Stimulated activated CD8-positive, alpha-beta memory T cell treated with anti-CD3 and anti-CD28 coated beads, Interleukin-15, amount 100 ng/mL, for 4 hours (primary cell): ENCODE measurements around the gene INPP5A.
"Not testable (repeated sequence)": the region's sequence is repeated elsewhere in the genome, so short reads cannot be mapped to it uniquely, and the experiment has no call there.

ENCODE experiments used
- DNase-seq, 2 donors: peaks; one replicate each; pipeline ENCODE4 v3.0.0-alpha.2; 2020; ENCODE audit warnings: low read depth in 2 of 2

Gene INPP5A

DNA sequence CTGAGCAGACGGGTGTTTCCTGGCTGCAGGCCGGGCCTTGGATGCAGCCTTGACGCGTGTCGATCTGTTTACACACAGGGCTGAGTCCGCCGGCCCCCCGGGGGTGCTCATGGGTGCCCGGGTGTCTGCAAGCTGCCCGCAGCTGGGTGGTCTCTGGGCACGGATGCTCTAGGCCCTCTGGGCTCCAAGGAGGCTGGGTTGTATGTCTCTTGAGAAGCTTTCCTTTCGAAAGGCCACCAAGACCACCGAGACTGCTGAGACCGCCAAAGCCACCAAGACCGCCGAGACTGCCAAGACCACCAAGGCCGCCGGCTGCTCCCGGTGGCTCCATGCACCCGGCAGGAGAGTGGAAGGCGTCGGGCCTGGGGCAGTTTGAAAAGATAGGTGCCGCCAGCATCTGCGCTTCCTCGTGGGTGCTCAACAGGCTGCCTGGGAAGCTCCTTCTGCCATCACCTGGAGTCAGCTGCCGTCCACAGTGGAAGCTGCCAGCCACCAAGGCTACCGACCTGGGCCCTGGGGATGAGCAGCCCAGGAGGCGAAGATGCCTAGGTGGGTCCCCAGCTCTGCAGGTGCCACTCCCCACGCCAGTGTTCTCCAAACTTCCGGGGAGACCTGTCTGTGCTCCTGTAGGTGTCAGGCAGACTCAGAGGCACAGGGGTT, 121.1 kb downstream of the INPP5A start:
- DNase-seq: no peak

DNA sequence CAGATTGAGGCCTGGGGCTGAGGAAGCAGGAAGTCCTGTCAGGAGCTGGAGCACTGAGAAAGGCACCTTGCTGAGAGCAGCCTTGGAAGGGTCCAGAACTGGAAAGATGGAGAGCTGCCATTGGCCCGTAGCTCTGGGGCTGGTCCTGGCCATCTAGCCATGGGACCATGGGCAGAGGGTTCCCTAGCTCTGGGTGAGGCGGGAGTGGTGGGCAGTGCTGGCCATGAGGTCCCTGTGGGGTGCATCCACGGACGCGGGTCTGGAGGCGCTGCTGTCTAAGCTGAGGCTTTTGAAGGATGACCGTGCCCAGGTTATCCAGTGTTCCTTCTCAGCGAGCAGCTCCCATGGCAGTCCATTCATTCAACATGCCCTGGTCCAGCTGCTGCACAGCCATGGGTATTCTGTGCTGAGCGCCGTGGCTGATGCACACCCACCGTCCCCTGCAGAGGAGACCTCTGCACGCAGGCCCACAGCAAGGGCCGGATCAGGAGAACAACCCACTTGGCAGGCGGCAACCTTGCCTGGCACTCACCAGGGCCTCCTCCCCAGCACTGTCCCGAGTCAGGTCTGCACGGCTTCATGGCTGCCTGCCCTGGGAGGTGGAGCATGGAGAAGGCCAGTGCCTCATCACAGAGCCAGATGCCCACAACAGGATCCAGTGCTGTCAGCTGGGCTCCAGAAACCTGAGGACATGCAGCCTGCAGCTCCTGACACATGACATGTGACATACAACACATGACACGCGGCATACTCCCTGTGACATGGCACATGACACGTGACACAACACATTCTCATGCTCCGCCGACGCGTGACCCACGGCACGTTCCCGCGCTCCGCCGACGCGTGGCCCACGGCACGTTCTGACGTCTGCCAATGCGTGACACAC, 121.9 kb downstream of the INPP5A start:
- DNase-seq: no peak

DNA sequence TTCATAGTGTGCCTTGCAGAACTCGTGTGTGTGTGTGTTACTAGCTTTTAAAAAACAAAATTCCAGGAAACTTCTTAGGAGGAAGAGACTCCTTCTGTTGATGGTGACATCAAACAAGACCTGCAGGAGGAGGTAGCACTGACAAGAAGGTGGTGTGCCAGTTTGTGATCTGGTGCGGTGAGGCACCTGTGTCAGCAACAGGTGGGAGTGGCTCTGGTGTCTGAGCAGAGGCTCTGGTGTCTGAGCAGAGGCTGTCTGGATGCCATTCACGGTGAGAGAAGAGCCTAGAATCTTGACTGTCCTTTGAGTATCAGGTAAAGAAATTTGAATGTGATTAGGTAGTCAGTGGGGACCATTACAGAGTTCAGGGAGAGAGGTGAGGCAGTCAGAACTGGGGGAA, 122.8 kb downstream of the INPP5A start:
- no peak for DNase-seq

DNA sequence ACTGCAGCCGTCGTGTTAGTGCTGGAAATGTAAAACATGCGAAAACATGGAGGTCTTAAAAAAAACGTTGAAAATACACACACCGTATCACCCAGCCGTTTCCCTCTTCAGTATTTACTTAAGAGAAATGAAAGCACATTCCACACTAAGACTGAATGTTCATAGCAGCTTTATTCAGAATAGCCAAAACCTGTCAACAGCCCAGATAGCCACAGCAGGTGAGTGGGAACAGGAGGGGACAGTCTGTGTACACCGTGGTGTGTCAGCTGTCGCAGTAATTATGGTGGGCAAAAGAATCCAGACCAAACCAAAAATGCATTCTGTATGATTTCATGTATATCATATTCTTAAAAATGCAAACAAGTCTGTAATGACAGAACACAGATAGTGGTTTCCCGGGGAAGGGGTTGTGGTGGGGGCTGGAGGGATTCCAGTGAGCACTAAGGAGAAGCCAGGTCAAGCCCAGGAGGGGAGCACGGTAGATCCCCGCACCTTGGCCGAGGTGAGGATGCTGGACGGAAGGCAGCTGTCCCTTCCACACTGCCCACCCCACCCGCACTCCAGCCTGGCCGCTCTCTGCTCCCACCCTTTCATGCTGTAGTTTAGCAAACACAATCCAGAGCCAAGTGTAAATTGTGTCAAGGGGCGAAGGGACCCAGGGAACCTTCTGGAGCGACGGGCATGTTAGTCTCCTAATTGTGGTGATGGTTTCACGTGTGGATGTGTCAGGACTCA, 124.8 kb downstream of the INPP5A start:
- DNase-seq: no peak

DNA sequence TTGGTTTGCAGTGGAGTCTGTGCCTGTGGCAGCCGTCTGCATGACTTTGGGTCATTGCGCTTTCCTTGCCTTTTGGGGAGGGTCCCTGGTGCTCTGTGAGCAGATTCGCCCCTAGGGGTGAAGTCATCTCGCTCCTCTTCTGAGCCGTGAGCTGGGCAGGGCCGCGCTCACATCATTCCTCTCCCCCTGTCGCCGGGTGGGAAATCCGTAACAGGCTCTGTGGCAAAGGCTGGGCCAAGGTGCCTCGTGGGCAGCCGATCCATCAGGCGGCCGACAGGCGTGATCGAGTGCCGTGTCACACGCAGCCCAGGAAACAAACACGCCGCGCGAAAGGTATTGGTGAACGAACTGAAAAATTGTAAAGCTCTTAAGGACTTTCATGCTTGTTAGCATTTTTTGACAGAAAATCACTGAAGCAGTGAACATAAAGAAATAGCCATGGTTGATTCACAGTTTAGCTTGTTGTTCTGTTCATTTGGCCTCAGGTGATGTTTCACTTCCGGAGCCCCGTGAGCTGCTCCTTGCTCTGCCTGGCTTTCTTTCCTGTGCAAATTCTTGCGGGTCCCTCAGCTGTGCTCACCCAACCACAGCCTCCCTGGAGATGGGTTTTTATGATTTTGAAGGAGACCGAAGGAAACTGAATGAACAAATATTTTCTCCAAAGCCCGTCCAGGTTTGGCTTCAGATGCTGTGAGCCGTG, 126.2 kb downstream of the INPP5A start:
- no peak for DNase-seq

DNA sequence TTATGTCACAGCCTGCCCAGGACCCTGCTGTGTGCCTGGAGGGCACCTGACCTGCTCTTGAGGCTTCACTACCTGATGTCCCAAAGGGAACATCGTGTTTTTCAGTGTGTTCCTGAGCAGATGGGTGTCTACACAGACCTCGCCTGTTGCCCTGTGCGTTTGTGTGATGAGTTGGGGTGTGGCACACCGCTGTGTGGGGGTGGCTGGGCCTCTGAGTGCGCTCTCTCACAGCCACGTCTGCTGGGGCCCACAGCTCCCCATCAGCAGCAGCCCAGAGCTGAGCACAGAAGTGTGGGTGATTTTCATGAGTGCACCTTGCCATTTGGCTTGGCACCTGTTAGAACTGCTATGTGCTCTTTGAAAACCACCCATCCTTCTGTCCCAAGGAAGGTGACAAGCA, 126.8 kb downstream of the INPP5A start:
- no peak for DNase-seq

DNA sequence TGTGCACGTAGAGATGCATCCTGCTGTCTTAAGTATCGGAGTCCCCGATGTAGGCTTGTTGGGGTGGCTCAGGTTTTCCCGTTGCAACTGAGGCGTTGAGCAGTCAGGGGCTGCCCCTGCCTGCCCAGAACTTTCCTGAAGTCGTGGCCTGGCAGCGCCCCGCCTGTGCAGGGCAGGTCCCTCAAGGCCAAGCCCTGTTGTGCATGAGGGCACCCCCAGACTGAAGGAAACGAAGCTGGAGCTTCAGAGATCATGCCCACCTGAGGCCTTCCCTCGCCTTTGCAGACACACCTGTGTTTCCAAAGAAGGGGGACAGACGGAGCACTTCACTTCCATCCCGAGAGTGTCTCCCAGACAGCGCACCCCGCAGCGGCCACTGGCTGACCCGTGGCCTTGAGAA, 127.3 kb downstream of the INPP5A start:
- no peak for DNase-seq

DNA sequence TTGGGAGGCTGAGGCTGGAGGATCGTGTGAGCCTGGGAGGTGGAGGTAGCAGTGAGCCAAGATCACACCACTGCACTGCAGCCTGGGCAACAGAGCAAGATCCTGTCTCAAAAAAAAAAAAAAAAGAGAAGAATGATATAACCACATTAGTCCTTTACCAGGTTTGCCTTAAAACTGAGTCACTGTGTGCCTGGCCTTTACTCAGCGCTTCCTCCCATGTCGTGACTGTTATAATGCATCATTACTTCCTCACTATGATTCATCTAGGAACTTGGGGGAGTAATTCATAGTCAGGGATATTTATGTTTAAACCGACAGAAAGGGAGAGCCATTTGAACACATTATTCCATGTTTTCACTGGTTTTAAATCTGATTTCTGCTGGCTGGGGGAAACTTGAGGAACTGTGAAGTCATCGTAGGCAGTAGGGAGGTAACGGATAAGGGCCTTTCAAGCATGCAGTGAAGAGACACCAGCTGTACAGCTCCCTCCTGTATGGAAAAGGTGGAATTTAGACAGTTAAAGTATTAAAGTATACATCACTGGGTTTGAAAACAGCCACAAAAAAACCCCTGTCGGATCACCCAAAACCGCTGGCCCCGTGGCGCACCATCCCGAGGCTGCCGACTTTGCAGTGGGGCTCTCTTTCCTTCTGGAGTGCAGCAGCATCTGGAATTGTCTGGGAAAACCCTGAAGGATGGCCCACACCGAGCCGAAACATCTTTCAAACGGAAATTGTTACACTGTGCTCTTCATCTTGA, 128.5 kb downstream of the INPP5A start:
- no peak for DNase-seq

DNA sequence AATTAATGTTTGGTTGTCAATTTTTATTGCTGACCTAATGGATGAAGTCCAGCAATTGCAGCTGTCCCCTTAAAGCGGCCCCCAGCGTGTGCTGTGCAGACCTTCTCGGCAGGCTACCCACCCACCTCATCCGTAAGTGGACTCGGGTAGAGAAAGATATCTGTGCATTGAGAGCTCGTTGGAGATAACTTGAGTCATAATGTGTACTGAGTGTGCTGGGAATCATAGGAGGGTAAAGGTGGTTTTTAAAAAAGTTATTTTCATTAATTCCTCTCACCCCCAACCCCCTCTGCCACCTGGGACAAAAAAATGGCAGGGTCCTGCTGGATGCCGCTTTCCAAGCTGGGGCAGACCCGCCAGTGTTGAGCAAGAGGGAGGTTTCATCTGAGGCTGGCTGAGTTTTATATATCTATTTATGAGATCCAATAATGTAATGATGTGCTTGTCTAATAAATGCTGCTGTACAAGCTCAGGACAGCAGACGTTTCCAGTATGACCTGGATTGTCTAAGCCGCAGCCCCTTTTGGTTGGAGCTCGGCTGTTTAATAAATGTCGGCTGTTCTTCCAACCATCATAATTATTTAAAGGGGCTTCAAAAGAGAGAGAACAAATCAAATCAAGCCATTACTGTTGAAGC, 129.2 kb downstream of the INPP5A start:
- DNase-seq: no peak

DNA sequence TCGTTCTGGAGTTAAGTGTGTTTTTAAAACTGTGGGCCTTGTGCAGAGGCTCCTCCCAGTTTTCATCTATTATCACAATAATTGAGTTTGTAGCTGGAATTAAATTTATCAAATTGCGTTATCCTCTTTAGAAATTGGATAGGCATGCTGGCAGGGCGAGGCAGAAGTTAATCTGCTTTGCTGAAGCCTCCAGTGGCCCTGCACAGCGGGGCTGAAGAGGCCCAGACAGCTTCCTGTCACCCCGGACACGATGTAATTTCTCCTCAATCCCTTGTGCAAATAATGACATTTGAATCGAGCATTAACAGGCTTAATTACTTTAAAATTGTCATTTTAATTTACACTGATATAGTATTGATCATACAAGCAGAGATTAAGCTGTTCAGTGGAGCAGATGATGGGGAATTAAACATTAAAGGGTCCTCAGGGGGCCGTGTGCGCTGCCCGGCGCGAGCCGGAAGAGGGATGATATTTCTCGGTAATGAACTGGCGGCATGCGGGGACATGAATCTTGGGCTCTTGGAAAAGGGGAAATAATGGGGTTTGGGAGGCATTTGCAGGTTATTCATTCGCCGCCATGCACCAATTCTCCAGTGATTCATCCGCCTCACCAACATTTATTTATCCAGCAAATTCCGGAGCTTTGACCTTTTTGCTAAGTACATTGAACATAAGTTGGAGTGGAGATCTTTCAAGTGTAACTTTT, 129.9 kb downstream of the INPP5A start:
- DNase-seq: no peak

DNA sequence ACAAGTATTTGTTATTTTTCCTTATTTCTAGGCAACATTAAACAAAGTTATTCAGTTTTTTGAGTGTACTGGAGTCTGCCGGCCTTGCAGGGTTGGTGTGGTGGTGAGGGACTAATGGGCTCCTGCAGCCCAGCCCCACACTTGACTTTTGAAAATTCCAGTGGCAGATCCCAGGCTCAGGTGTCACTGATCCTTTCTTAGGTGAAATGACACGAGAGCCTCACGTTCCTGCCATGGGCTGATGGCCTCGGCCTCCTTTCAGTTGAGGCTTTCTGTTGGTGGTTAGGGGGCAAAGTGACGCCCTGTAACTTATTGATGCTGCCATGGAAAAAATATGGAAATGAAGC, 130.4 kb downstream of the INPP5A start:
- DNase-seq: no peak

DNA sequence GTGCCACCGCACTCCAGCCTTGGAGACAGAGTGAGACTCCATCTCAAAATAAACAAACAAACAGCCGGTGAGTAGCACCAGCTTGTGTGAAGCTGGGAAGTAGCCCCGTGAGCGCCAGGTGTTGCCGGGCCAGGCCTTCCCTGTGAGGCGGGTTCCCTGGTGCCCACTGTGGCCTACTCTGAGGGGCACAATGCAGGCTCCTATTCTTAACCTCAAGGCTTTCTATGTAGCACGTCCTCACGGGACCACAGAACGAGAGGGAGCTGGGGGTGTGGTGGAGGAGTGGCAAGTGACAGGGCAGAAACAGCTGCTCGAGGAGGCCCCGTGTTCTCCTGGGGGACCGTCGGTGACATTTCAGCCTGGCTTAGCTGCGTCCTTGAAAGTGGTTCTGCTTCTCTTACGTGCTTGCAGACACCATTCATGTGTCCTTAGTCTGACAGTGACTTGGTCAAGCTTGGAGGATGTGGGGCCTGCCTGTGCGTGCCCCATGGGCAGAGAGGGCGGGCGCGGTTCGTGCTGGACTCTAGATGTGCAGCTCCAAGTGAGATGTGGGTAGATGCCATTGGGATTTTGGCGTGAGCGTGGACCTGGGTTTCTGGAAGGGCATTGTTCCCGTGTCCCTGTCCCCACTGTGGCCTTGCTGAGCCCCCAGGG, 131.7 kb downstream of the INPP5A start:
- no peak for DNase-seq

DNA sequence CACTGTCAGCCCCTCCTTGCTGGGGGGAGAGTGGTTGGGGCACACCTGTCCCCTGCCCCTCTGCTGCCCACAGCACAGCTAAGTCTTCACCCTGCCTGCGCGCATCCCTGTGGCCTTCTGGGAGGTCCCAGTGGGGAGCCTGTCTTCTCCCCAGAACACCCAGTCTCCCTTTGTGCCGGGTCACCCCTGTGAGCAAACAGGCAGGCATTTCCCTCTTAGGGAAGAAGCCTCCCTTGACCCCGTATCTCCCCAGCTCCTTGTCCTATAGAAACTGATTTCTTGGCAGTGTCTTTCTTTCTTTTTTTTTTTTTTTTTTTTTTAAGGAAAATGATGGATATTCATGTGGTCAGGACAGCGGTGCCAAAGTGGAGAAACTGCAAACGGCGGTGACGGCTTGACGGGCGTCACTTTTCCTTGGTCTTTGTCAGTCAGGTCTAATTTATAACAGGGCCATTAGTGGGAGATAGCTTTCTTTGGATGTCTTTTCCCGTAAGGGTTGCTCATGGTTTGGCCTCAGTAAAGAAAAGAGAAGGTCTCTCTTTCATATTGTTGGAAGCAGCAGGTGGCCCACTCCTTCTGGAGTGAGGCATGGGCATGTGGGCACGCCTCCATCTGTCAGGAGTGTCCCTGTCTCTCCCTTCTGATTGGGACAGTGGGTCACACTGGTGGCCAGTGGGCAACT, 133.1 kb downstream of the INPP5A start:
- no peak for DNase-seq

DNA sequence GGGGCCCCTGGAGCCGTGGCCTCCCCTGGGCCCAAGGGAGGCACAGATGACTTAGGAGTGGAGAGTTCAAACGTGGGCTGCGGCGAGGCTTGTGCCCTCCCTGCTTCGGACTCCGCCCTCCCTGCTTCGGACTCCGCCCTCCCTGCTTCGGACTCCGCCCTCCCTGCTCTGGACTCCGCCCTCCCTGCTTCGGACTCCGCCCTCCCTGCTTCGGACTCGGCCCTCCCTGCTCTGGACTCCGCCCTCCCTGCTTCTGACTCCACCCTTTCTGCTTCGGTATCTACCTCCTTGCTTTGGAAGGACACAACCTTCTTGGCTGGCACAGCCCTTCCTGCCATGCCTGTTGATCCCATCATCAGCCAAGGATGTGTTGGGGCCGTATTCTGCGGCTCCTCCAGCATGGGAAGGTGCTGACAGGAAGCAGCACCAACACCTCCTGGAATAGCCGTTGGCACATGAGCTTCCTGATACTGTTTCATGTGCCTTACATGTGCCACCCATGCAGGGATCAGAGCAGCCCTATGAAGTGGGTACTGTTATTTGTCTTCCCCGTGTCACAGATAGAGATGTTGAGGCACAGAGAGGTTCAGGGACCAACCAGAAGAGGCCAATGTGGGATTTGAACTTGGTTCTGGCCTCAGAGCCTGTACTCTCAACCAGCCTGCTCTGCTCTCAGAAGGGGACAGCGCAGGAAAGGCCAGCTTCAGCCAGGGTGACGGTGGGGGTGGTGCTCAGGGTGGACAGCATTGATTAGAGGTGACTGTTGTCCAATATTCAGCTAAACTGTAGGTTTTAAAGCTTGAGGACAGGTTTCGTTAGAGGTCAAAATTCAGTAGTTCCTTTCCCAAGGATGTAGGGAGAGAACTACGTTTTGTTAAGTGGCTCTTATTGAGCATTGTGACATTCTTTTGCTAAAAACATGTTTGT, 133.9 kb downstream of the INPP5A start:
- no peak for DNase-seq

DNA sequence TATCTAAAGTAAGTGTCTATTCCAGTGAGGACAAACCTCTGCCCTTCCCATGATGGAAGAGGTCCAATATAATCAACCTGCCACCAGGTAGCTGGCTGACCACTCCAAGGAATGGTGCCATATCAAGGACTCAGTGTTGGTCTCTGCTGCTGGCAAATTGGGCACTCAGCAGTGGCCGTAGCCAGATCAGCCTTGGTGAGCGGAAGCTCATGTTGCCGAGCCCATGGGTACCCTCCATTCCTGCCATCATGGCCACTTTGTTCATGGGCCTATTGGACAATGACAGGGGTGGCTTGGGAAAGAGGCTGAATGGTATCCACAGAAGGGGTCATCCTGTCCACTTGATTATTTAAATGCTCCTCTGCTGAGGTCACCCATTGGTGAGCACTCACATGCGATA, 136.2 kb downstream of the INPP5A start:
- DNase-seq: not testable (repeated sequence)

DNA sequence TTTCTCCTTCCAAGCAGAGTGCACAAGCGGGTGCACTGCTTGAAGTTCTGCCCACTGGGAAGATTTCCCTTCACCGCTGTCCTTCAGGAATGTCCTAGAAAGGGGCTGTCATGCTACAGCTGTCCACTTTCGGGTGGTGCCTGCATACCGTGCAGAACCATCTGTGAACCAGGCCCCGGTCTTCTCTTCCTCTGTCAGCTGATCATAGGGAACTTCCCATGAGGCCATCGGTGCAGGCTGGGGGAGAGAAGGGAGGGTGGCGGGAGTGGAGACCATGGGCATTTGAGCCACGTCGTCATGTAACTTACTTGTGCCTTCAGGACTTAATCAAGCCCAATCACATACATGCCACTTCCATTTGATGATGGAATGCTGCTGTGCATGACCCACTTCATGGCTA, 136.7 kb downstream of the INPP5A start:
- no peak for DNase-seq

DNA sequence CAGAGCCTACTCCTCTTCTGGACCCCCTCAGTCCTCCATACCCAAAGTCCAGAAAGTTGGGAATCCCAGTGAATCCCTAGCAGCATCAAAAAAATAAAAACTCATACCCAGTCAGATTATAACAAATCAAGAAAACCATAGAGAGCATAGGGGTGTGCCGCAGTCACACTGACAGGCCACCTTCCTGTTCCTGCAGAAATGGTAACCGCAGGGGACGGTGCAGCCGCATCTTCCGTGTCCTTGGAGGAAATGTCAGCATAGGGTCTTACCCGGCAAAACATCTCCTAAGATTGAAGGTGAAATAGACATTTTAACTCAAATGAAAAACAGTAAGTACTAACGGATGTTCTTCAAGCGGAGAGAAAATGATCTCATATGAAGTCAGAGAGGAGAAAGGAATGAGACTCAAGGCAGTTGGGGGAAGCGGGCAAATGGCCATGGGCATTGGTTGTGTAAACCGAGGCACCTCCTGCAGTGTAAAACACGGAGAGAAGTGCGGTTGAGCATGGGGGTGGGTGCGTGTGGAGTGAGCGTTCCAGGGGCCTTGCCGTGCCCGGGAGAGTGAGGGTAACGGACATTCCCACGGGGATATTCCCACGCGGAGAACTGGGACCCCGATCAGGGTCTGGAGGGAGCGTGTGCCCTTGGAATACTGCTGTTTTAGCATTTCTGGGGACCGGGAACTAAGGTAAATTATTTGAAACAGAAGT, 137.6 kb downstream of the INPP5A start:
- DNase-seq: no peak
